ENCODE data around the gene ARID2.

ARID2 gene

DNA sequence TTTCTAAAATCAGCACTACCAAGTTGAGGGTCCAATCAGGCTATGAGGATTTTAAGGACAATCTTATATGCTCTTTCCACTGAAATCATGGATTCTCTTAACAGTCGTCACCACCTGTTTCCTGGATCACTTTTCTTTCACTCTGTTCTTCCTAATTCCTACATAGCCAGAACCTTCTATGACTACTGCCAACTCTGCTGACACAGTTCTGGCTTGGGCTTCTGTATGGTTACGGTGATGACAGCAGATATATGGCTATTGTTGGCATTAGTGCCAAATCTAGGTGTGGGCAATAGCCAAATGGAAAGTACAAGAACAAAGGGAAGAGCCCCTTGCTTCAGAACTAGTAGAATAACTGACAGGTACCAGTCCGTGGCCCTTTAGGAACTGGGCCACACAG, 124.0 kb downstream of the ARID2 start:
- no peak for DNase-seq (ENCODE audit: low read depth)

DNA sequence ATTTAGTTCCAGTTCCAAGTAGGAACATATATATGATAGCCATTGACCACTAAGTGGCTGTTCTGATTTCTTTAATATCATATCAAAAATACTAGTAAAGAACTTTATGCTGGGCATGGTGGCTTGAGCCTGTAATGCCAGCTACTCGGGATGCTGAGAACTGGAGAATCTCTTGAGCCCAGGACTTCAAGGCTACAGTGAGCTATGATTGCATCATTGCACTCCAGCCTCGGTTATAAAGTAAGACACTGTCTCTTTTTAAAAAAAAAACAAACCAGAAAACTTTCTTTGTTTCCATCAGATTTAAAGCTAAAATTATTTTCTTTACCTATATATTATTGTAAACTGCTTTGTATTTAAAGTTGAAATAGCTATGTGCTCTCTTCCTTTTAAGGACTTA, 133.8 kb downstream of the ARID2 start:
- no peak for DNase-seq (ENCODE audit: low read depth)

DNA sequence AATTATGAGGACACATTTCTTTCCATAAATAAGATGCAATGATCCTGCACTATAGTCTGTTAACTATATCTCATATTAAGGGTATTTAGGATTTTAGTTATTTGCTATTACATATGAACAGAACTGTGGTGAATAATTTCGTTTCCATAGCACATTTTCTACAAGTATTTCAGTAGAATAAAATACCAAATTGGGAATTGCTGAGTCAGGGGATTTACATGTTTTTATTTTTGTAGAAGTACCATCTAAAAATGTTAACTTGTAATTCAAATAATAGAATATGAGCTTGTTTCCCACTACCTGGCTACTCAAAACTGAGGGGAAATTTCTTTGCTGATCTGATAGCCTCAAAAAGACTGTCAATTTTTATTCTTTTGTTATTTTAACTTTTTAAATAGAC, 136.8 kb downstream of the ARID2 start:
- DNase-seq (ENCODE audit: low read depth) = no peak

DNA sequence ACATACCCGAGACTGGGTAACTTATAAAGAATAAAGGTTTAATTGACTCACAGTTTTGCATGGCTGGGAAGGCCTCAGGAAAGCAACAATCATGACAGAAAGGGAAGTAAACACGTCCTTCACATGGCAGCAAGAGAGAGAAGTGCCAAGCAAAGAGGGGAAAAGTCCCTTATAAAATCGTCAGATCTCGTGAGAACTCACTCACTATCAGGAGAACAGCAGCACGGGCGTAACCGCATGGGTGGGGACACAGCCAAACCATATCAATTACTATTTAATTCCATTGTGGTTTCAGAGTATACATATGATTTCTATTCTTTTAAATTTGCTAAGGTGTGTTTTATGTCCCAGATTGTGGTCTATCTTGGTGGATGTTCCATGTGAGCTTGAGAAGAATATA, 142.9 kb downstream of the ARID2 start:
- no peak for DNase-seq (ENCODE audit: low read depth)

DNA sequence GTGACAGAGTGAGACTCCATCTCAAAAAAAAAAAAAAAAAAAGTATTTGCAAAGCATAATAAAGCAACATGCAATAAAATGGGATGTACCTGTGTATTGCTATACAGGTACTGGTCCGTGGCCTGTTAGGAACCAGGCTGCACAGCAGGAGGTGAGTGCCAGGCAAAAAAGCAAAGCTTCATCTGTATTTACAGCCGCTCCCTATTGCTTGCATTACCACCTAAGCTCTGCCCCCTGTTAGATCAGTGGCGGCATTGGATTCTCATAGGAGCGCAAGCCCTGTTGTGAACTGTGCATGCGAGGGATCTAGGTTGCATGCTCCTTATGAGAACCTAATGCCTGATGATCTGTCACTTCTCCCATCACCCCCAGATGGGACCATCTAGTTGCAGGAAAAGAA, 147.6 kb downstream of the ARID2 start:
- no peak for DNase-seq (ENCODE audit: low read depth)

DNA sequence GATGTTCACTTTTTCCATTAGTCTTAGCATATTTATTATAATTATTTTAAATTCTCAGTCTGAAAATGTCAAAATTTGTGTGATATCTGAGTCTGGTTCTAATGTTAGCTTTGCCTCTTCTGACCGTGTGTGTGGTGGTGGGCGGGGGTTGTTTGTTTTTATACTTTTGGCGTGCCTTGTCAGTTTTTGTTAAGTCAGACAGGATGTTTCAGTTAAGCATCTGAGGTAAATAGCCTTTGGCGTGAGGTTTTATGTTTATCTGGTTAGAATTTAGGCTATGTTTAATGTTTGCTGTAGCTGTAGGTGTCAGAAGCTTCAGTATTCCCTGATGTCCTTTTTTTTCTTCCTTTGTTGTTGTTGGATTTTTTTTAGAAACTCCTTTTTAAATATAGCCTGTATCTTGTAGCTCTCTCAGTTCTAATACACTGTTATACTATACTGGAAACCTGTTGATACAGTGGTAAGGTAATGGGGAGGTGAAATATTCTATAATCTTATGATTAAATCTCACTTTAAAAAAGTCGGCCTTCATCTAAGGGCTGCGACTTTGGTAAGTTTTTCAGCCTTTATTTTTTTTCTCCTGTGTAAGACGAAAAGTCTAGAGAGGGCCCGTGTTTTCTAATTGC, 149.2 kb downstream of the ARID2 start:
- peak; percentile 3 for DNase-seq (ENCODE audit: low read depth)

DNA sequence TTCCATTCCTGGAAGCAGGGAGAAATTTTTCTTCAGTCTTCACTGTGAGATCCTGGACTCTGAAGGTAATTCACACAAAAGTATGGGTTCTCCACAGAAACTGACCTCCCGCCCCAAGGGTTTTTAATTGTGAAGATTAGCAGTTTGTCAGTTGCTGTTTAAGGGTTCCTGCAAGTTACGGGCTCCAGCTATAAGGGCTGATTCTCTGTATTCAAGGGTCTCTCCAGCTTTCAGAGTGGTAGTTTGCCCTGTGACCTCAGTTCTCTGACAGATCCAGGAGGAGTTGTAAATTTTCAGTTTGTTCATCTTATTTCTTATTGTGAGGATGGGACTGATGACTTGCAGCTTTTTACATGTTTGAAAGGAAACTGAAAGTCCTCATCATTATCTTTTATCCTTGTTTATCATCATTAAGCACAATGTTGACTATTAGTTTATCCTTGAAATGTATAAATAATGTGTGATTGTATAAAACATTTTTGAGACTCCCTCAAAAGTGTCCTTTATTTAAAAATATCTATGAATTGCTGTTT, 149.9 kb downstream of the ARID2 start:
- DNase-seq (ENCODE audit: low read depth) = no peak

DNA sequence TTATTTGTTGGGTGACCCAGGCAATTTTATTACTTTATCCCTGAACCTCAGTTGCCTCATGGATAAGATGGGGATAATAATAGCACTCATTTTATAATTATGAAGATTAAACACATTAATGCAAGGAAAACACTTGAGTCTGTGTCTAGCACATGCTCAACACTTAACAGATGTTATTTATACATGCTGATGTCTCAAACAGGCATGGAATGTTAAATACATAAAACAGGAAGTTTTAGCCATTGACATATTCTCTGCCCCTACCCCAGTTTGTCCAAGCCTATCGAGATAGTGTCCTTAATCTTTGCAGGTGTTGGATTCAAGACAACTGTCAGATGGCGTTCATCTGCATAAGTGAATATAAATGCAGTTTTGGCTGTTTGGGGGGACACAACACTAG, 151.0 kb downstream of the ARID2 start:
- DNase-seq (ENCODE audit: low read depth) = no peak

DNA sequence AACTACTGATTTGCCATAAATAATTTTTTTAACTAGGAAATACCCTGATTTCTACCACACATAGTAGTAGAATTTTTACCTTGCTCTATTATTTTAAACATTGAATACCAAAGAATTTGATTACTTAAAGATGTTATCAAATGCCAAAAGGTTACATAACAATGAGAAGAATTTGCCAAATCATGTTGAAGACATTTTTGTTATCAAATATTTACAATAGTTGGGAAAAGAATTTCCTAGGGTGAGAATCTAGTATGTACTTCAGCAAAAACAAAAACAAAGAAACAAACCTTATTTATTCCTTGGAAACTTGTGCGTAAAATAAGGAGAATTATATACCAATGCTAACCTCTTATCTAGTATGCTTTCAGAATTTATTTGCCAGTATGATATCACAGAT, 153.7 kb downstream of the ARID2 start:
- DNase-seq (ENCODE audit: low read depth) = no peak

DNA sequence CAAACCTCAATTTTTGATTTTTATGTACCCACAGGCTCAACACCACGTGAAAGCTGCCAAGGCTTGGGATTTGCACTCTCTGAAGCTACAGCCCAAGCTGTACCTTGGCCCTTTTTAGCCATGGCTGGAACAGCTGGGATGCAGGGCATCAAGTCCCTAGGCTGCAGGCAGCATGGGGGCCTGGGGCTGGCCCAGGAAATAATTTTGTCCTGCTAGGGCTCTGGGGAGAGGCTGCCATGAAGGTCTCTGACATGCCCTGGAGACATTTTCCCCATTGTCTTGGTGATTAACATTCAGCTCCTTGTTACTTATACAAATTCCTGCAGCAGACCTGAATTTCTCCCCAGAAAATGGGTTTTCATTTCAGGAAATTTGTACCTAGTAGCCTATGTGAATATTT, 157.2 kb downstream of the ARID2 start:
- DNase-seq (ENCODE audit: low read depth) = no peak

DNA sequence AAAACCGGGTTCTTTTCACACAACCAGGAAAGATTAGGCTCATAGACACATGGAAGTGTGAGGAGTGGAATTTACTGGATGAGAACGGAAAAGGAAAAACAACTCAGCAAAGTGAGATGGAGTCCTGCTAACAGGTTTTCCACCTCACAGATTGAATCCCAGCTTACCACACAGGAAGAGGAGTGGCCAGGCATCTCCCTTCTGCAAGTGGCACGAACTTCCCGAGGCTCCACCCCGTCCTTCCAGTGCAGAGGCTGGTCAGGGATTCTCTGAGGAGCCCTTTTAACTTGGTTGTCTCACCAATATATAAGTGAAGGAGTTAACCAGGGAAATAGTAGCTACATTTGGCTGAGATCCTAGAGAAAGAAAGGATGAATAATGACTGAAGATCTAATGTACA, 158.0 kb downstream of the ARID2 start:
- DNase-seq (ENCODE audit: low read depth) = no peak

DNA sequence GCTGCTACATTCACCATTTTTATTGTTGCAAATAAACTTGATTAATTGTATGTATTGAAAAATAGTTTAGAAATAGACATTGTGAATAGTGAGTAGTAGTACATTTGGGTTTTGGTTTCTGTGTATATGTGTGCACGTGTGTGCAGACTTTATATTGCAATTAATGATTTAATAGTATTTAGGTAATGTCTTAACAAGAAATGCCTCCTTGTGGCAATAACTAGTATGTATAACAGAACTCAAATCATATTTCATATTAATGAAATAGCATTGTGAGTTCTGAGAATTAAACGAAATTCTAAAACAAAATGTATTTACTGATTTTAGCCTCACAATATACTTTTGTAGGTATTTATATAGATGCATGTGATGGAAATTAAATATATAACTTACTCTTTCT, 160.8 kb downstream of the ARID2 start:
- DNase-seq (ENCODE audit: low read depth) = no peak

DNA sequence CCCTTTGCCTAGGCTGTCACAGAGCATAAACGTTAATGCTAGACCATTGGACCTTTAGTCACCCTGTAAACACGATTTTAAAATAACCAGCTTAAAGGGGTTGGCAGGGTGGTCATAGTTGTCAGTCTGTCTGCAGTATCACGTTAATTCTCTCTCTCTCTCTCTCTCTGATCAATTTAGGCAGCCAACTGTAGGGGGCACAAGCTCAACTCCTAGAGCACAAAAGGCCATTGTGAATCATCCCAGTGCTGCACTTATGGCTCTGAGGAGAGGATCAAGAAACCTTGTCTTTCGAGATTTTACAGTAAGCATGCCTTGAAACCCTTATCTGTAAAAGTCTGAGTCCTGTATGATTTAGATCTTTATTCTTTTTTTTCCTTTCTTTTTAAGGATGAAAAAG, 163.7 kb downstream of the ARID2 start:
- no peak for DNase-seq (ENCODE audit: low read depth)

DNA sequence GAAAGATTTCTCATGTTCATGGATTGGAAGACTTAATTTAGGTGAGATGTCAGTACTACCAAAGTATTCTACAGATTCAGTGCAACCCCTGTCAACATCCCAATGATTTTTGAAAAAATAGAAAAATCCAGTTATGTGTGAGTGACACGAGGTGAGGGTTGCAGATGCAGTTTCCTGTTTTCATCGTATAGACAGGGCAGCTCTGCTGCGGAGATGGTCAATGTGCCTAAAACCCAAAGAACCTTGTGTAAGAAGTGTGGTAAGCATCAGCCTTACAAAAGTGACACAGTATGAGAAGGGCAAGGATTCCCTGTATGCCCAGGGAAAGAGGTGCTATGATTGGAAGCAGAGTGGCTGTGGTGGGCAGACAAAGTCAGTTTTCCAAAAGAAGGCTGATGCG, 166.5 kb downstream of the ARID2 start:
- DNase-seq (ENCODE audit: low read depth) = no peak

DNA sequence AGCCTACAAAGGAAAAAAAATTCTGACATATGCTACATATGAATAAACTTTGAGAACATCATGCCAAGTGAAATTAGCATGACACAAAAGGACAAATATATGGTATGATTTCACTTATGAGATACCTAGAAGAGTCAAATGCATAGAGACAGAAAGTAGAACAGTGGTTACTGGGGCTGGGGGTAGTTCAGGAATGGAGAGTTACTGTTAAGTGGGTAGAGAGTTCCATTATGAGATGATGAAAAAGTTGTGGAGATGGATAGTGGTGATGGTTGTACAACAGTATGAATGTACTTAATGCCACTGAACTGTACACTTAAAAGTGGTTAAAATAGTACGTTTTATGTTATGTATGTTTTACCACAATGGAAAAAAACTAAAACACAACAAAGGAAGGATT, 168.6 kb downstream of the ARID2 start:
- no peak for DNase-seq (ENCODE audit: low read depth)

DNA sequence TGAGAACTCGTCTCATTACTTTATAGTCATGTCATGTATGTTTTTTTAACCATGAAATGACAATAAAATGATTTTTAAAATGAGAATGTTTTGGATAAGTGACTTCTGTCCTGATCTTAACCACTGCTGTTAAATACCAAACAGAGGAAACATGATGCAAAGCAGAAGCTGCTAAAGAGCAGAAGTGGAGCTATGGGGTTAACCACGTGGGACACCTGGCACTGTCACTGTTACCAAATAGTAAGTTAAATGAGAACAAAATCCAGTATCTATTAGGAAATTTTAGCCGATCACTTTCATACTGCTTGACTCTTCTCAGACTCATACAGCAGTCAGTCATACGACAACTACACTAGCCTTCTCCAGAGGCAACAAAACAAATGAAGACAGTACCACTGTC, 178.4 kb downstream of the ARID2 start:
- no peak for DNase-seq (ENCODE audit: low read depth)

DNA sequence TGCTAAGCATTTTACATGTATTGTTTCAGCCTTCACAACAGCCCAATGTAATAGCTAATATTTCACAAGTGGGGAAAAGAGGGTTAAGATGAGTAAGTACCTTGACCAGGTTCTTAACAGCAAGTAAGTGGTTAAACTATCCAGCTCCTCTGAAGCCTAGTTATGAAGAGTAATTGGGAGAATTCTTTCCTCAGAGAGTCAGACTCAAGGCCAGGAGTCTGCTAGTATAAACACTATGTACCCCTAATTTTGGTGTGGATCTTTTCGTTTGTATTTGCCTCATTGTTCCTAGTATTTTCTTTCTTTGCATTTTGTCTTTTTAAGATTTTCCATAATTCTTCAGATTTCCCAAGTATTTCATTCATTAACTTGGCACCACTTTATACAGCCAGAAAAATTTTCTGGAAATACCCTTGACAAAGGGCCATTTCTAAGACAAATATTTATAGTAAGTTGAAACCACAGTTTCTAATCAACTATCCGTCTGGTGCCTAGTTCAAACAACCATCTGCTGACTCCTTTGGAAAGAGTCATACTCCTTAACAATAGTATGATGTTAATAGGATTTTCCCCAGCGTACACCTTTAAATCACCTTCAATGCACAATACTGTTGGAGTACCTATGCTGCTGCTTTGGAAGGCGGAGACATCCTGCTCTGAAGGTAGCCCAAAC, 179.7 kb downstream of the ARID2 start:
- DNase-seq (ENCODE audit: low read depth) = no peak

DNA sequence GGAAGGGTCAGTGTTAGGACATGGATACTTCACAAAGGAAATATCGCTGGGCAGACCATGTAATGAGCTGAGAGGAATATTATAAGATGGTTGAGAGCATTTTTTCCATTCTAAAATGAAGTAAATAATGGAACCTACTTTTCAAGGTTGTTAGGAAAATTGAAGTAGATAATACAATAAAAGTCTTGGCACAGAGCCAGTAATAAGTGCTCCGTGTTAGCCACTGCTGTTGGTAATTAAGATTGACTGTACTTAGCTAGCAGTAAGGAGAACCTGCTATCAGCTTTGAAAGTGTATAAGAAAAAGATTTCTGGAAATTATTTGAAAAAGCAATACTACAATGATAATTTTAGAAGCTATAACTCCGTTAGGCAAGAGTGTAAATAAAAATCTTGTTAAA, 183.3 kb downstream of the ARID2 start:
- no peak for DNase-seq (ENCODE audit: low read depth)

DNA sequence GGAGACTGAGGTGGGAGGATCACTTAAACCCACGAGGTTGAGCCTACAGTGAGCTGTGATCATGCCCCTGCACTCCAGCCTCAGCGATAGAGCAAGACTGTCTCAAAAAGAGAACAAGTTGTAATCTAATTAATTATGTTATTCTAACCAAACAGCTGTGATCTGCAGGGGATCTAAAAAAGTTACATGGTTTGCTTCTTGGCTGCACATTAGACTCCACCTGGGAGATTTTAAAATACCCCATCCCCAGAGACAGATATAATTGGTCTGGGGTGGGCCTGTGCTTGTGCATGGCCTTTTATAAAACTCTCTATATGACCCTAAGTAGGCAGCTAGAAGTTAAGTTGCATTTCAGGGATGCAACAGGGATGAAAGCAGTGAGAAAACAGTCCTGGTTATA, 184.1 kb downstream of the ARID2 start:
- DNase-seq (ENCODE audit: low read depth) = no peak

DNA sequence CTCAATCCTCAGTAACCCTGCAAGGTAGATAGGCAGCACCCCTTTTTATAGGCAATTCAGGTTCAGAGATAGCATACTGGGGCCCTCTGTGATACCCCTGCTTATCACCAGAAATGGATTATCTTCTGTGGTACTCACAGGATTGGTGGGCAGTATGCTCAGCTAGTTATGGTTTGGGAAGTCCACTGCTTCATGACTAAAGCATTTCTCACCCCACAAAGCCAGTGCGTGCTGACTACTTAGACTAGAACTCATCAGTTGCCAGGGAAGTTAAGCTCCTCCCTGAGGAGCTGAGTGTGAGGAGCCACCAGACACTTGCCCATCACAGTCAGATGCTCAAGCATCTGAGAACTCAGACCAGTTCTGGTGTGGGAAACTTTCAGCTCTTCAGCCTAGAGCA, 184.6 kb downstream of the ARID2 start:
- no peak for DNase-seq (ENCODE audit: low read depth)

DNA sequence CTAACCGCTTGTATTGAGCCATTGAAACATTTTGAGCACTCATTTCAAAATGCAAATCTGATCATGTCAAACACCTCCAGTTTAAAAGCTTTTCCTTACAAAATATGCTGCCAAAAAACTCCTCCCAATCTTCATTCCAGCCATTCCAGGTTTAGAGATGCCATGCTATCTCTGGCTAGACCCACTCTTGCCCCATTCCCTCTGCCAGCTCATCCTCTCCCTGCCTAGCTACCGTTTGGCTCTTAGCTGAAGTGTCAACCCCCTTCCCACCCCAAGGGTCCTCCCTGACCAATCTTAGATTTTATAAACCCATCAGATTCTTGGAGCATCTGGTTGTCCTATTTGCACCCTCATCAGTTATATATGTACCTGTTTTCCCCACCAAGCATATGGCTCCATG, 185.9 kb downstream of the ARID2 start:
- no peak for DNase-seq (ENCODE audit: low read depth)

DNA sequence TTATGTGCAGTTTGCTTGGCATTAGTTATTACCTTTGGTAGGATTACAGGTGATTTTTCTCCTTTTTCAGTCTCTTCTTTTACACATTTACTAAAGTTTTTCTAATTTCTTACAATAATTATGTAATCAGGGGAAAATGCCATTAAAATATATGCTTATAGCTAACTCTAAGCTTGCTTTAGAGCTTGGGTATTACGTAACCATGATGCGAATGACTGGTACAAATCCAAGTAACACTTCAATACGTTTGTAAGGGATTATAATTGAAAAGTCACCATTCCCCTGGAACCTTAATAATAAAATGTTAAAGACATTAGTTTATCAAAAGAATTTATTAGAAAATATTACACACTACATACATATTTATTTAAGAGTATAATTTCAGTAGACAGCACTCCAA, 189.3 kb downstream of the ARID2 start:
- no peak for DNase-seq (ENCODE audit: low read depth)

DNA sequence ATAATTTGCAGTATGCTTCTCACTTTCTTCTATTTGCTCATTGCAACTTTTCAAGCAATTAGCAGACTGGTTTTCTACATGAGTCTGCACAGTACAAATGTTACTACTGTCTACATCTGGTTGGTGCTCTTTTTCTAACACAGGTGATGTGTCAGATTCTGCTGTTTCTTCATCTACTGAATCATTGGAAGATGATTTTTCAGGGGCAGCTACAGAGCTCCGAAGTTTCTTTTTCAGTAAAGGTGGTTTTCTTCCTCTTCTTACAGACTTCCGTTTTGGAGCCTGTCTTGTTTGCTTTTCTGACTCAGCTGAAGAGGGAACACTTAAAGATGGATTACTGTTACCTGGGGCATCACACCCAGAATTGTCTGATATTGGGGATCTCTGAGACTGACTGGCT, 198.8 kb downstream of the ARID2 start:
- no peak for DNase-seq (ENCODE audit: low read depth)

DNA sequence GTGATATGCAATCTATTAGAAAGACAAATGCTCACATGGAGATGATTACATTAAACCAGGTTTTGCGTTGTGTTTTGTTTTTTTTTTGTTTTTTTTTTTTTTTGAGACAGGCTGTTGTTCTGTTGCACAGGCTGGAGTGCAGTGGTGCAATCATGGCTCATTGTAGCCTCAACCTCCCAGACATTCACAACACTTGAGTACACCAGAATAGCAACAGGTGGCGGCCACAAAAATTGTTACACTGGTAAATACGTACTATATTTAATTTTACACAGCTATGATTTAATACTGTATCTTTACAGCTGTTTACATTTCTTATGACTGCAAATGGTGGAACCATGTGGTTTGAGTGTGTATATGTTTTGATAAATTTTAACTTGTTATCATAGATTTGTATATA, 200.9 kb downstream of the ARID2 start:
- DNase-seq (ENCODE audit: low read depth) = no peak
